Spinal cord (tissue), 10 donors: ENCODE measurements around the gene GAS2L1. TPM values are rescaled to one million over a fixed set of nuclear protein-coding genes. Genes with fewer than 3 reads are reported as not detected.

Experiments used
- DNase-seq, 6 donors: peaks; one replicate each; pipeline versions ENCODE4 v3.0.0 to v3.0.0-alpha.2; 2013 to 2015; ENCODE audit warnings: low spot score in 6 of 6, low read depth in 4 of 6
- H3K27ac ChIP-seq: one replicate; pipeline ENCODE4 v1.5.1; 2013; ENCODE audit warnings: low read depth, low read length, control low read depth
- H3K27me3 ChIP-seq: one replicate; pipeline ENCODE4 v1.6.1; 2013; ENCODE audit warnings: low read length; ENCODE audit not compliant: control insufficient read depth, insufficient read depth
- H3K36me3 ChIP-seq: one replicate; pipeline ENCODE4 v1.6.1; 2013; ENCODE audit warnings: low read length; ENCODE audit not compliant: control insufficient read depth, insufficient read depth
- H3K4me1 ChIP-seq: one replicate; pipeline ENCODE4 v1.6.1; 2013; ENCODE audit warnings: low read length; ENCODE audit not compliant: control insufficient read depth, insufficient read depth
- H3K4me3 ChIP-seq: one replicate; pipeline ENCODE4 v1.5.1; 2013; ENCODE audit warnings: low read depth, low read length, control low read depth
- H3K9me3 ChIP-seq: one replicate; pipeline ENCODE4 v1.6.1; 2013; ENCODE audit warnings: low read length; ENCODE audit not compliant: control insufficient read depth, insufficient read depth
- WGBS: methylation state at CpG from one replicate; pipeline ENCODE4 v1.1.5; 2013; ENCODE audit warnings: missing lambda C conversion rate; ENCODE audit not compliant: insufficient coverage; 5-methylcytosine and 5-hydroxymethylcytosine counted together
- polyA plus RNA-seq, 2 donors: library from polyadenylated mRNA; unstranded; fragments of 120-200 nt; gene quantifications; one replicate each; pipeline ENCODE4 v1.2.1, GENCODE V29; 2013; ENCODE audit not compliant: insufficient read length in 2 of 2
- total RNA-seq, 2 donors: library from RNA; depleted of rRNA in 1 of 2; stranded (reverse); fragments of 120-200 nt in 1 of 2; fragments of >200 nt in 1 of 2; gene quantifications; one replicate each; pipeline versions ENCODE4 v1.2.3 to v1.2.4, GENCODE V29; 2013 to 2014
- donor health status: healthy.

Gene GAS2L1
- total and polyA plus RNA-seq, 4 donors: 5.7 to 28.4 (median 15.2) TPM

- Histone ChIP-seq H3K27ac (no peak overlapping the region), H3K4me1 (peaks cover 17% of the 10 kb centered on the region), H3K9me3 (no peaks in the 10 kb centered on the region), H3K27me3 (no peaks in the 10 kb centered on the region), H3K36me3 (peaks cover 27% of the 10 kb centered on the region), H3K4me3 (no peak overlapping the region)
- DNase-seq: peak in 1 of 6 donors; percentile 80
Measured at GRCh38 chr22:29323641-29324040, 17.2 kb downstream of the GAS2L1 start.

GRCh38 chr22:29325356-29325755 is 18.9 kb downstream of the GAS2L1 start:
- H3K4me3 ChIP-seq: no peak overlapping the region
- WGBS: 88% methylated on average over 6 of the region's 8 CpGs
- H3K4me1 ChIP-seq: peaks cover 26% of the 10 kb centered on the region
- peaks cover 44% of the 10 kb centered on the region for H3K36me3 ChIP-seq
- no peaks in the 10 kb centered on the region for H3K27me3 ChIP-seq
- DNase-seq: no peak
- H3K27ac ChIP-seq: no peak overlapping the region
- H3K9me3 ChIP-seq: no peaks in the 10 kb centered on the region

GRCh38 chr22:29325785-29326315 is 19.4 kb downstream of the GAS2L1 start:
- no peak overlapping the region for H3K4me3 ChIP-seq
- H3K36me3 ChIP-seq: peaks cover 49% of the 10 kb centered on the region
- H3K27me3 ChIP-seq: no peaks in the 10 kb centered on the region
- H3K4me1 ChIP-seq: peaks cover 31% of the 10 kb centered on the region
- 91% methylated on average over 6 of the region's 9 CpGs for WGBS
- H3K9me3 ChIP-seq: no peaks in the 10 kb centered on the region
- no peak overlapping the region for H3K27ac ChIP-seq
- DNase-seq: no peak

GRCh38 chr22:29326481-29326880 is 20.0 kb downstream of the GAS2L1 start:
- Histone ChIP-seq H3K36me3 (peaks cover 56% of the 10 kb centered on the region), H3K9me3 (no peaks in the 10 kb centered on the region), H3K27ac (no peak overlapping the region), H3K27me3 (no peaks in the 10 kb centered on the region), H3K4me3 (no peak overlapping the region), H3K4me1 (peaks cover 34% of the 10 kb centered on the region)
- DNase-seq: no peak
- WGBS: 85% methylated on average over 9 of the region's 10 CpGs

- no peaks in the 10 kb centered on the region for H3K27me3 ChIP-seq
- H3K9me3 ChIP-seq: no peaks in the 10 kb centered on the region
- no peak overlapping the region for H3K27ac ChIP-seq
- H3K4me3 ChIP-seq: no peak overlapping the region
- DNase-seq: no peak
- peaks cover 63% of the 10 kb centered on the region for H3K36me3 ChIP-seq
- 77% methylated on average over 13 of the region's 15 CpGs for WGBS
- H3K4me1 ChIP-seq: peaks cover 34% of the 10 kb centered on the region
Measured at GRCh38 chr22:29327089-29327764, 20.8 kb downstream of the GAS2L1 start.

GRCh38 chr22:29328055-29328454 is 21.6 kb downstream of the GAS2L1 start:
- DNase-seq: no peak
- no peak overlapping the region for H3K4me3 ChIP-seq
- H3K27me3 ChIP-seq: no peaks in the 10 kb centered on the region
- peaks cover 71% of the 10 kb centered on the region for H3K36me3 ChIP-seq
- 84% methylated on average over 5 of the region's 5 CpGs for WGBS
- no peak overlapping the region for H3K27ac ChIP-seq
- no peaks in the 10 kb centered on the region for H3K9me3 ChIP-seq
- peaks cover 34% of the 10 kb centered on the region for H3K4me1 ChIP-seq

- H3K9me3 ChIP-seq: no peaks in the 10 kb centered on the region
- peaks cover 79% of the 10 kb centered on the region for H3K36me3 ChIP-seq
- WGBS: 81% methylated on average over 29 of the region's 34 CpGs
- no peaks in the 10 kb centered on the region for H3K27me3 ChIP-seq
- no peak overlapping the region for H3K27ac ChIP-seq
- H3K4me1 ChIP-seq: peaks cover 34% of the 10 kb centered on the region
- no peak overlapping the region for H3K4me3 ChIP-seq
- no peak for DNase-seq
Measured at GRCh38 chr22:29328566-29329500, 22.4 kb downstream of the GAS2L1 start.

GRCh38 chr22:29329581-29329980 is 23.1 kb downstream of the GAS2L1 start:
- peaks cover 87% of the 10 kb centered on the region for H3K36me3 ChIP-seq
- H3K4me1 ChIP-seq: peaks cover 34% of the 10 kb centered on the region
- H3K4me3 ChIP-seq: no peak overlapping the region
- 94% methylated on average over 11 of the region's 11 CpGs for WGBS
- H3K9me3 ChIP-seq: no peaks in the 10 kb centered on the region
- H3K27me3 ChIP-seq: no peaks in the 10 kb centered on the region
- DNase-seq: no peak
- no peak overlapping the region for H3K27ac ChIP-seq

- peaks cover 94% of the 10 kb centered on the region for H3K36me3 ChIP-seq
- no peaks in the 10 kb centered on the region for H3K27me3 ChIP-seq
- no peak for DNase-seq
- WGBS: 82% methylated on average over 19 of the region's 19 CpGs
- no peaks in the 10 kb centered on the region for H3K9me3 ChIP-seq
- no peak overlapping the region for H3K27ac ChIP-seq
- H3K4me1 ChIP-seq: peaks cover 34% of the 10 kb centered on the region
- H3K4me3 ChIP-seq: no peak overlapping the region
Measured at GRCh38 chr22:29330291-29330690, 23.8 kb downstream of the GAS2L1 start.
